ENCODE data around the gene IL10RB.

Gene IL10RB

DNA sequence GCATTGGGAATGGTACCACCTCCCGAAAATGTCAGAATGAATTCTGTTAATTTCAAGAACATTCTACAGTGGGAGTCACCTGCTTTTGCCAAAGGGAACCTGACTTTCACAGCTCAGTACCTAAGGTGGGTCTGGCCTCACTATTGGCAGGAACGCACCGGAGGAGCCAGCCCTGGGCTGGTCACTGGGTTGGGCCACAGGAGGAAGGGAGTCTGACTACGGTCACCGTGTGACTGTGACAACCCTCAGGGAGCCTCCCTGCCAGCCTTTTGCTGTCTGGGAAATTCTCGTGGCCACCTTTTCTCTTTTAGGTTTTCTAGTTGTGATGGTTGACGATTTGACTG is 2.2 kb downstream of the IL10RB start:
- TF ChIP-seq, protein P1, sequence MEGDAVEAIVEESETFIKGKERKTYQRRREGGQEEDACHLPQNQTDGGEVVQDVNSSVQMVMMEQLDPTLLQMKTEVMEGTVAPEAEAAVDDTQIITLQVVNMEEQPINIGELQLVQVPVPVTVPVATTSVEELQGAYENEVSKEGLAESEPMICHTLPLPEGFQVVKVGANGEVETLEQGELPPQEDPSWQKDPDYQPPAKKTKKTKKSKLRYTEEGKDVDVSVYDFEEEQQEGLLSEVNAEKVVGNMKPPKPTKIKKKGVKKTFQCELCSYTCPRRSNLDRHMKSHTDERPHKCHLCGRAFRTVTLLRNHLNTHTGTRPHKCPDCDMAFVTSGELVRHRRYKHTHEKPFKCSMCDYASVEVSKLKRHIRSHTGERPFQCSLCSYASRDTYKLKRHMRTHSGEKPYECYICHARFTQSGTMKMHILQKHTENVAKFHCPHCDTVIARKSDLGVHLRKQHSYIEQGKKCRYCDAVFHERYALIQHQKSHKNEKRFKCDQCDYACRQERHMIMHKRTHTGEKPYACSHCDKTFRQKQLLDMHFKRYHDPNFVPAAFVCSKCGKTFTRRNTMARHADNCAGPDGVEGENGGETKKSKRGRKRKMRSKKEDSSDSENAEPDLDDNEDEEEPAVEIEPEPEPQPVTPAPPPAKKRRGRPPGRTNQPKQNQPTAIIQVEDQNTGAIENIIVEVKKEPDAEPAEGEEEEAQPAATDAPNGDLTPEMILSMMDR (IDR thresholded peaks at IDR 0.05; ENCODE audit: low read depth, low read length) = no peak
- DNase-seq (ENCODE audit: extremely low read depth, low read depth) = no peak

DNA sequence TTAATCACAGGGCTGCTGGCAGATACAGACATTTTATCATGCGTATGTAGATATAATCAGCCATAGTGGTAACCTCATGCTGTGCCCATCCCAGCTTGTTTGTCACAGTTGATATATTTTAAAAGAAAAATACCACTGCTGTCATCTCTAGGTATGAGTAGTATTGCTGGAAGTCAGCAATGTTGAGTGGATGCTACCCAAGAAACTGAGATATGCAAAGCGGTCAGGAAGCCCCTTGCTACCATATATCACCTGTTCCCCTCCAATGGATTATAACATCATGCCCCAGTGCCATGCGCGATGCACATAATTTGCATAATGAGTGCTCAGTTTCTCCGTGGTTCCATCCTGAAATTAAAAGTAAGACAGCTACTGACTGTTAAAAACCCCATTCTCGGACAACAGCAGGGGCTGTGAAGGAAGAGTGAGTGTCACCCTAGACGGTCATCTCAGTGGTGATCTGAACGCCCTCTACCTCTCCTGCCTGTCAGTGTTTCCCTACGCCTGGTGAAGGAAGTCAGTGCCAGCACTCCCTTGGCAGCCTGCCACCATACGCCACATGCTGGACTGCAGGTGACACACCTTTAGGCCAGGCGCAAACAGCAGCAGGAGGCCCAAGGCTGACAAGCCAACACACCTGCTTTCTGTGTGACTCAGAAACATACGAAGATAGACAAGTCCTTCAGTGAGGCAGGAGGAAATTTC is 2.7 kb downstream of the IL10RB start:
- TF ChIP-seq, protein P1 (IDR thresholded peaks at IDR 0.05; ENCODE audit: low read depth, low read length) = no peak
- DNase-seq (ENCODE audit: extremely low read depth, low read depth) = no peak

DNA sequence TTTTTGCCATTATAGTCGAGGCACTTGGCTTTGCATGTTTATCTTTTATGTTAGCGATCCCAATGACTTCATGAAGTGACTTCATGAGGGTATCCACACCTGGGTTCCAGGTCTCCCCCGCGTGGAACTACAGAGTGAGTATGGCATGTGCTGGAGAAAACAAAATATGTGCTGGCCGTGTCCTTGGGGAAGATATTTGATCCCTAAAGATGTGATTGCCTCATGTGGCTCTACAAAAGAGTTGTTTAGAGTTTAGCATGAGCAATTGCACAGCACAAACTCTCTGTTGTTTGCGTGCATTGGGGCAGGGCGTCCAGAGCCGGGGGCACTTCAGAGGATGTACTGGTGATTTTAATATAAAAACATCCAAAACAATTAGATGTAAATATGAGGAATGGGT is 4.8 kb downstream of the IL10RB start:
- TF ChIP-seq, protein P1 (IDR thresholded peaks at IDR 0.05; ENCODE audit: low read depth, low read length) = no peak
- DNase-seq (ENCODE audit: extremely low read depth, low read depth) = no peak

DNA sequence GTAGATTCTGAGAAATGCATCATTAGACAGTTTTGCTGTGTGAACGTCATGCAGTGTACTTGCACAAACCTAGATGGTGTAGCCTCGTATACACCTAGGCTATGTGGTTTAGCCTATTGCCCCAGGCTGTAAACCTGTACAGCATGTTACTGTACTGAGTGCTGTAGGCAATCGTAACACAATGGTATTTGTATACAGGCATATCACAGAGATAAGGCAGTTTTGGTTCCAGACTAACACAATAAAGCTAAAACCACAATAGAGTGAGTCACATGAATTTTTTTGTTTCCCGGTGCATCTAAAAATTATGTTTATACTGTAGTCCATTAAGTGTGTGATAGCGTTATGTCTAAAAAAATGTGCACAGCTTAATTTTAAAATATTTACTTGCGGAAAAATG is 6.9 kb downstream of the IL10RB start:
- TF ChIP-seq, protein P1 (IDR thresholded peaks at IDR 0.05; ENCODE audit: low read depth, low read length) = no peak
- DNase-seq (ENCODE audit: extremely low read depth, low read depth) = no peak

DNA sequence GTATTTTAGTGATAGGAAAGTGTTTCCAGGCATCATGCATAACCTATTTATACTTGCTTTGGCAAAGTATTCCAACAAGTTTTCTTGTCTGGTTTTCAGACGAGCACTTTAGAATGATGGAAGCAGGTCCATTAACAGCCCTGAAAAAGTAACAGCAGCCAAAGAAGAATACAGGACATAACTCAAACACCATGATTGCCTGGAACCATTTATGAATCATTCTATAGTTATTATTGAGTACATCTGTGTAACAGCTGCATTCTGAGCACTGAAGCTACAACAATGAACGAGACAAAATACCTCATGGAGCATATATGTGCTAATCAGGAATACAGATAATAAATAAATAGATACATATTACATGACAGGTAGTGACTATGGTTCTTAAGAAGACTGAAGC is 12.6 kb downstream of the IL10RB start:
- no peak for DNase-seq (ENCODE audit: extremely low read depth, low read depth)
- TF ChIP-seq, protein P1 (IDR thresholded peaks at IDR 0.05; ENCODE audit: low read depth, low read length) = no peak

DNA sequence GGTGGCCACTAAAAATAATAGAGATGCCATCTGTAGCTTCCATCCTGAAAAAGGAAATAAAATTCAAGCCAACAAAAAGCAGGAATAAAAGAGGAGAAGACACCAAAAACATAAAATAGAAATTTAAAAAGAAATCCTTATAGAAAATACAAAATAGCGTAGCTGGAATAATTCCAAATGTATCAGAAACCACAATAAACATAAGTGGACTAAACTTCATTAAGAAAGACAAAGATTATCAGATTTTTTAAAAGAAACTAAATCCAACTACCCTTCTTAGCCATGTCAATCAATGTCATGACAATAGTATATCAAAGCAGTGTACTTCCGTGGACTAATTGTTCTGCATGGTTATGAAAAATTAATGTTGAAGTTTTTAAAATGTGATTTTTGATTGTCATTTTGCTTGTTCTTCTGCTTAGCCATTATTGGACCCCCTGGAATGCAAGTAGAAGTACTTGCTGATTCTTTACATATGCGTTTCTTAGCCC is 13.2 kb downstream of the IL10RB start:
- TF ChIP-seq, protein P1 (IDR thresholded peaks at IDR 0.05; ENCODE audit: low read depth, low read length) = no peak
- no peak for DNase-seq (ENCODE audit: extremely low read depth, low read depth)

DNA sequence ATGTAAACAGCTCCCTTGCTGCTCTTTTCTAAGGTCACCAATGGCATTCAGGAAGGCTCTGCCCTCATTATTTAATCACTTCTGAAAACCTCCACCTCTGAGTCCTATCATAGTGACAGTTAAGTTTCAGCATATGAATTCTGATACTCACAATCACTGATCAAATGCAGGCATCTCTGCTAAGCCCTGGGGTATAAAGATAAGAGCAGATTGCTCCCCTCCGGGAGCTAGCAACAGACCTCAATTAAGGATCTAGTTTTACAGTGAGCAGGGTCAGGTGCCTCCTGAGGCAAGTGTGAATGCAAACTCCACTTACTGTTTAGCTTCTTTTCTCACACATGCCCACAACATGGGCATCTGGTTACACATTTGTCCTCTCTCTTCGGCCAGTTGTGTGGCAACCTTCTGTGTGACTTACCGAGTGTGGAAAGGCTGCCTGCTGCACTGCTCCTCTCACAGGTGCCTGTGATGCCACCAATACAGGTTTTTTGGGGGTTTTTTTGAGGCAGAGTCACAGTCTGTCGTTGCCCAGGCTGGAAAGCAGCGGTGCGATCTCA is 15.0 kb downstream of the IL10RB start:
- TF ChIP-seq, protein P1 (IDR thresholded peaks at IDR 0.05; ENCODE audit: low read depth, low read length) = no peak
- no peak for DNase-seq (ENCODE audit: extremely low read depth, low read depth)
